Parathyroid adenoma (tissue), 2 donors: ENCODE results near the gene TMBIM6.

ENCODE experiments used
- H2AFZ ChIP-seq: fragments of 300-600 bp; sonication (generic); one replicate; pipeline ENCODE4 v1.7.0; 2017; ENCODE audit warnings: antibody characterized with exemption, mild to moderate bottlenecking
- H3K27ac ChIP-seq: fragments of 300-600 bp; sonication (generic); one replicate; pipeline ENCODE4 v1.7.0; 2017
- H3K27me3 ChIP-seq: fragments of 300-600 bp; sonication (generic); one replicate; pipeline ENCODE4 v1.7.0; 2017; ENCODE audit warnings: low read length; ENCODE audit not compliant: control insufficient read depth, insufficient read depth
- H3K36me3 ChIP-seq: fragments of 300-600 bp; sonication (generic); one replicate; pipeline ENCODE4 v1.7.0; 2017; ENCODE audit warnings: low read length; ENCODE audit not compliant: control insufficient read depth, insufficient read depth
- H3K4me1 ChIP-seq: fragments of 300-600 bp; sonication (generic); one replicate; pipeline ENCODE4 v1.7.0; 2017; ENCODE audit warnings: control low read depth
- H3K4me2 ChIP-seq: fragments of 300-600 bp; sonication (generic); one replicate; pipeline ENCODE4 v1.7.0; 2017; ENCODE audit warnings: low read length
- H3K4me3 ChIP-seq: fragments of 300-600 bp; sonication (generic); one replicate; pipeline ENCODE4 v1.7.0; 2017; ENCODE audit warnings: low read depth, low read length
- H3K79me2 ChIP-seq: fragments of 300-600 bp; sonication (generic); one replicate; pipeline ENCODE4 v1.7.0; 2017; ENCODE audit warnings: control low read depth
- H3K9ac ChIP-seq: fragments of 300-600 bp; sonication (generic); one replicate; pipeline ENCODE4 v1.7.0; 2017; ENCODE audit warnings: mild to moderate bottlenecking
- H3K9me3 ChIP-seq: fragments of 300-600 bp; sonication (generic); one replicate; pipeline ENCODE4 v1.7.0; 2017; ENCODE audit warnings: low read length; ENCODE audit not compliant: control insufficient read depth
- CTCF ChIP-seq: fragments of 300-600 bp; sonication (generic); IDR thresholded peaks from one replicate; pipeline ENCODE4 v1.7.0; 2017; ENCODE audit warnings: antibody characterized with exemption, mild to moderate bottlenecking
- donor health status: primary hyperparathyroidism.

TMBIM6 gene

GRCh38 chr12:49750027-49750995 is 9.0 kb downstream of the TMBIM6 start:
- Histone ChIP-seq H3K36me3 (no peaks in the 10 kb centered on the region), H3K4me1 (peaks cover 11% of the 10 kb centered on the region), H3K4me3 (no peak overlapping the region), H3K4me2 (no peak overlapping the region), H3K79me2 (peaks cover 85% of the 10 kb centered on the region), H3K27ac (no peak overlapping the region), H2AFZ (no peak overlapping the region), H3K9ac (no peak overlapping the region), H3K27me3 (no peaks in the 10 kb centered on the region), H3K9me3 (no peaks in the 10 kb centered on the region)
- TF ChIP-seq CTCF, result no peak

- Histone ChIP-seq H3K9ac (no peak overlapping the region), H3K4me1 (peaks cover 11% of the 10 kb centered on the region), H3K79me2 (peaks cover 81% of the 10 kb centered on the region), H3K9me3 (no peaks in the 10 kb centered on the region), H3K27me3 (no peaks in the 10 kb centered on the region), H3K27ac (no peak overlapping the region), H2AFZ (no peak overlapping the region), H3K4me3 (no peak overlapping the region), H3K36me3 (no peaks in the 10 kb centered on the region), H3K4me2 (peak overlapping the region; percentile 21)
- TF ChIP-seq CTCF, result no peak
These were observed 9.6 kb downstream of the TMBIM6 start for GRCh38 chr12:49750996-49751393.

- no peaks in the 10 kb centered on the region for H3K36me3 ChIP-seq
- H3K27ac ChIP-seq, result no peak overlapping the region
- H3K9ac ChIP-seq, result no peak overlapping the region
These were observed 20.5 kb downstream of the TMBIM6 start for GRCh38 chr12:49761677-49762467.

GRCh38 chr12:49762468-49762847 is 21.1 kb downstream of the TMBIM6 start:
- Histone ChIP-seq H3K9me3 (no peaks in the 10 kb centered on the region), H2AFZ (no peak overlapping the region), H3K36me3 (no peaks in the 10 kb centered on the region), H3K27ac (no peak overlapping the region), H3K79me2 (no peaks in the 10 kb centered on the region), H3K4me2 (no peak overlapping the region), H3K4me3 (no peak overlapping the region), H3K27me3 (no peaks in the 10 kb centered on the region), H3K9ac (no peak overlapping the region), H3K4me1 (no peaks in the 10 kb centered on the region)
- no peak for TF ChIP-seq CTCF

More at GRCh38 chr12:49761677-49762467, 20.5 kb downstream of the TMBIM6 start:
- Histone ChIP-seq H3K4me1 (no peaks in the 10 kb centered on the region), H3K79me2 (peaks cover 2% of the 10 kb centered on the region), H3K4me2 (no peak overlapping the region), H2AFZ (no peak overlapping the region), H3K9me3 (no peaks in the 10 kb centered on the region), H3K4me3 (no peak overlapping the region), H3K27me3 (no peaks in the 10 kb centered on the region)
- no peak for TF ChIP-seq CTCF
